ENCODE data around the gene OSGIN1.
A peak's percentile ranks its signal among the peaks of the same experiment; 100 is the strongest.

OSGIN1 gene

GRCh38 chr16:83925957-83926725 lies 26.9 kb upstream of the OSGIN1 start:
- no peak for DNase-seq (ENCODE audit: low spot score)

- peak; percentile 88 for DNase-seq (ENCODE audit: low spot score)
Observed at GRCh38 chr16:83926726-83927397, 26.2 kb upstream of the OSGIN1 start.

- no peak for DNase-seq (ENCODE audit: low spot score)
Observed at GRCh38 chr16:83928341-83929055, 24.5 kb upstream of the OSGIN1 start.

DNA sequence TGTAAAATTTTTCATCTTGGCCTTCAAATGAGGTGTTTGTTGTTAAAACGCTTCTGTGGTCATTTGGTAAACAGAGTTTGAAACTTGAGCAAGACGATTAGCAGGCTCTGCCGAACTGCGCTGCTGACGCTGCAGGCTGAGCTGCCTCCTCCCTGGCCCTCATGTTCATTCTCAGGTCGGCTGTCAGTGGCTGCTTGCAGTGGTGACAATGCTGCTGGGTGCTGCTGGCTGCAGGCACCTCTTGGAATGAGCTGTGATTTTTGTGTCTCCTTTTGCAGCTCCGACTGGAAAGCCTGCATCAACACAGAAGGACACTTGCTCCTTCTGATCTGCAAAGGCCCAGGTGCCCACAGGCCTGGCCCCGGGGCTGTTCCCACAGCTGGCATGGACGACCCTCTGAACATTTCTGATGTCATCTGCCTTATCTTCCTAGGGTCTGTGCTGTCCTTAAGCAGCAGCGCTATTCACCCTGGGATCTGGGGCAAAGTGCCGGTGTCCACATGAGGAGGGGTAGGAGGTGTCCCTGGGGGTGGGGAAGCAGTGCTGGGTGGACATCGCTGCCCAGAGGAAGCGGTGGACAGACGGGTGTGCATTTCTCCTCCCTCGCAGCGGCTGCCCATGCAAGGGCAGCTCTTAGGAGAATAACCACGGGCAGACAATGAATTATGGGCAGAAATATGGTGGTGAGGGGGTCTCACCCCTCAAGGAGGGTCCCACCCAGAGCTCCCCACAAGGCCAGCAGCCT lies 23.1 kb upstream of the OSGIN1 start:
- no peak for DNase-seq (ENCODE audit: low spot score)

DNA sequence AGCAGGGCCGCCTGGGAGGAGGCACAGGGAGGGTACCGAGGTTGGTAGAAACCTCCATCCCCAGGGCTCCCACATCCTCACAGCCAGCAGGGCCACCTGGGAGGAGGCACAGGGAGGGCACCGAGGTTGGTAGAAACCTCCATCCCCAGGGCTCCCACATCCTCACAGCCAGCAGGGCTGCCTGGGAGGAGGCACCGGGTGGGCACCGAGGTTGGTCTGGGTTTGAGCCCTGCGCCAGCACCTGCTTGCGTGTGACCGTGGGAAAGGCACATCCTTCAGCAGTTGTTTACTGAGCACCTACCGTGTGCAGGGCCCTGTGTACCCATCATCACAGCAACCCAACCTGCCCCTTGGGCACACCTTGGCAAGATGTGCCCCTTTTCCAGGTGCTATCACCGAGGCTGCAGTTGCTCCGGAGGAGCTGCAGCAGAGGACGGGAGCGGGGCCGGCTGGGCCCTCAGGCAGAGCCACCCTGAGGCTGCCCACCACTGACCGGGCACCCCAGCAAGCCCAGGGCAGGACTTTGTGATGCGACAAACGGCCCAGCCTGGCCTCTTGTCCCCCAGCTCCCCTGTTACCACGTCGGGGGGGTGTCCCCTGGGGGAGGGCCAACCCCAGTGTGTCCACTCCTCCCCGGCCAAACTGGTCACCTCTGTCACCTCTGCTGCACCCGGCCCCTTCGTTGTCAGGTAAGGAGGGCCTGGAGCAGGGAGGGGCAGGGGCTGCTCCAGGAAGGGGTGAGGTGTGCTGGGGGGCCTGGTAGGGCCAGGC lies 22.1 kb upstream of the OSGIN1 start:
- DNase-seq (ENCODE audit: low spot score) = no peak

- no peak for DNase-seq (ENCODE audit: low spot score)
Observed at GRCh38 chr16:83931556-83931955, 21.5 kb upstream of the OSGIN1 start.

DNA sequence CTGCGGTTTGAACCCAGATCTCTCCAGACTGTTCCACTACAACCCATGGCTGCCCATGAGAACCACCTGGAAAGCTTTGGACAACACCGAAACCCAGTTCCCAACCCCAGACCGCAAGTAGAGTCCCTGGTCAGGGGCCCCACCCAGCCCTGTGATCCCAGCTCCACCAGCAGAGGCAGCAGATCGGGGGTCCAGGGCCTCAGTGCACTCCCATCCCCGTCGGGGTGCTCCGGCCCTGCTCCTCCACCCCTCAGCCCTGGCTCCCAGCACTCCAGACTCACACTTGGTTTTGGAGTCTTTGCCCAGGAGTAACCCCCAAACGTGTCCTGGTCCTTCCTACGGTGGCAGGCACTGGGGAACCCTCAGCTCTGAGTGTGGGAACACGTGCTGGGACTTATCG lies 20.7 kb upstream of the OSGIN1 start:
- no peak for DNase-seq (ENCODE audit: low spot score)

DNA sequence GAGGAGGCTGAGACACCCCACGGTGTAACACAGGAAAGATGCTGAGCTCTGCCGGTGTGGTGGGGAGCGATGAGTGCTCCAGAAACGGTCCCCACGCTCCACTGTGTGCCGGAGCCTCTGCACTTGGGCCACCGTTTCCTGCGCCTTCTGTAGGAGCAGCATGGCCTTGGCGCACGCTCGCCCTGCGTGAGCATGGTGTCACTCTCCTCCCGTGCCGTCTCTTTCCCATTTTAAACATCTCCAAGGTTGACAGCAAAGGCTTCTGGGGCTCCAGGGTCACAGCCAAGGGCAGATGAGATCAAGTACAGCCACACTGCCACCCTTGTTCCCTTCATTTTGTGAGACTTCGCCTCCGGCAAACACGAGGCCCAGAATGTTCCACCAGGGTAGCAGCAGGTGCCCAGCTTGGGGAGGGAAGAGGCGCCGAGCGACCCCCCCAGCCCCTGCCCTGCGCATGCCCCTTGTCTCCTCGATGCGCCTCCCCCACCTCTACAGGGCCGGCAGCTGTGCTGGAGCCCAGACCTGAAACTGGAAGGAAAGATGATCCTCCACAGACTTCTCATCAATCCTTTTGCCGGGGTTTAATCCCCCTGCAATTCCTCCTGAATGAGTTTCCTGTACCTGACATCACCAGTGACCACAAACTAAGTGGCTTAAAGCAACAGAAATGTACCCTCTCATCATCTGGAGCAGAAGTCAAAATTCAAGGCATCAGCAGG lies 19.9 kb upstream of the OSGIN1 start:
- DNase-seq (ENCODE audit: low spot score) = no peak

DNA sequence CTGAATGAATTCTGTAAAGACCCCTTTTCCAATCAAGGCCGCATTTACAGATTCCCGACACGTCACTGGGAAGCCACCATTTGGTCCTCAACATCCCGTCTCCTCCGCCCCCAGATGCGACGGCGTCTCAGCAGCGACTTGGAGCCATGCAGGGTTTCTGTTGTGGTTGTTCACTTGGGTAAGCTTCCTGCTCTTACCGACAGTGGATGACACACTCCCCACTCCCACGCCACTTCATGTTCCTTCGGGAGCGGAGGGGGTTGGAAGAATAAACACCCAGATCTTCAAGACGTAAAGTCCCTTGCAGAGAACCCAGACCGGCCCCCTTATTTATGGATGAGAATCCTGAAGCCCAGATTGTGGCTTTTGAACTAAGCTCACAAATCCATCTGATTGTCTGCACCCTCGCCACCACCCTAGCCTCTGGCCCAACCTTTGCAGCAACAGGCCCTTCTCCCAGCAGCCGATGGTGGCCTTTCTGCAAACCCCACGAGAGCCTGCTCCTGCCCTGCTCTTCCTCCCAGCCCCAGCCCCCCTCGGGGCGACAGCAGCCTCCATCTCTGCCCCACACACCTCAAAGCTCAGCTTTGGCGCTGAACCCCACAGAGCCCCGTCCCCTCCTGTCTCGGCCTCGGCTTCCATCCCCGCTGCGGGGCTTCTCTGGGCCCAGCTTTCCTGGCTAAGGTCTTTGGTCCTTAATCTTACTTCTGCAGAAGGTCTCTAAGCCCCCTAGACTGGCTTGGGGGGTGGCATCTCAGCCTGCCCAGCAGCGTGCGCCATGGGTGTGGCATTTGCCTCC lies 19.0 kb upstream of the OSGIN1 start:
- DNase-seq (ENCODE audit: low spot score) = no peak

DNA sequence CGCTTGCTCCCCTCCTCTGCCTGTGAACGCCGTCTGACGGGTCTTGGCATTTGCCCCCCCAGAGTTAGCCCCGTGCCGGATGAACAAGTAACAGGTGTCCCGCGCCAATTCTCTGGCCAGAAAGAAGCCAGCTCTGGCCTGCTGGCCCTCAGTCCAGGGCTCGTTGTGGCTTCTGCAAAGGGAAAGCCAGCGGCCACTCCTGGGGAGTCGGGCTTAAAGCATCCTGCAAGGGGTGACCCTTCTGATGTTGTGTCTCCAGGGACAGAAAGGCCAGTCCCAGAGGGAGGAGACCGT lies 18.4 kb upstream of the OSGIN1 start:
- DNase-seq (ENCODE audit: low spot score) = no peak

DNA sequence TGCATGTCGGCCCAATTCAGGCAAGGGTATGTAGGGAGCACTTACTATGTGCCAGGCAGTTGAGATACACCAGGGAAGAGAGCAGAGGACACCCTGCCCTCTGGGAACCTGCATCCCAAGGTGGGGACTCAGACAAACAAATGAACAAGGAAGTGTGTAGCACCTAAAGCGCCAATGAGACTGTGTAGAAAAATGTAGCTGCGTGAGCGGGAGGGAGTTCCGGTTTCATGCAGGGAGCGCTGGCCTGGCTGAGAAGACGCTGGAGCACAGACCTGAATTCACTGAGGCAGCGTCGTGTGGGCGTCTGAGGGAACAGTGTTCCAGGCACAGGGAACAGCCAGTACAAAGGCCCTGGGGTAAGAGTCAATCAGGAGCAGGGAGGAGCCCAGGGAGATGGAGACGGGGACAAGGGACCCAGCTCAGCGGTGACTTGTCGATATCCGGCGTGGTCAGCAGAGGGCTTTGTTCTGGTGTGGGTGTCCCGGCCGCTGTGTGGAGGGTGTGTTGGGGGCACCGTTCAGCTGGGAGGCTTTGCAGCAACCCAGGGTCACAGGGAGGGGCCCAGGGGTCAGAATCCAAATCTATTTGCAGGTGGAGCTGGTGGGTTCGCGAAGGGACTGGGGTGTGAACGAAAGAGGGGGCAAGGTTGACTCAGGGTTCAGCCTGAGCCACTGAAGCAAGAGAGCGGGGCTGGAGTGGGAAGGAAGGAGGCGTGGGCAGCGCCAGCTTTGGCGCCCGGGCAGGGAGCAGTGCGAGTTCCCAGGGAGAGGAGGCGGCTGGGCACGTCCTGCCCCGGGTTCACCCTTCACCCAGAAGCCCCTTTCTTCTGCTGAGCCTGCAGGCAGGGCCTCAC lies 17.8 kb upstream of the OSGIN1 start:
- no peak for DNase-seq (ENCODE audit: low spot score)

GRCh38 chr16:83935858-83936255 lies 17.2 kb upstream of the OSGIN1 start:
- DNase-seq (ENCODE audit: low spot score) = no peak

GRCh38 chr16:83936581-83937165 lies 16.4 kb upstream of the OSGIN1 start:
- DNase-seq (ENCODE audit: low spot score) = no peak

DNA sequence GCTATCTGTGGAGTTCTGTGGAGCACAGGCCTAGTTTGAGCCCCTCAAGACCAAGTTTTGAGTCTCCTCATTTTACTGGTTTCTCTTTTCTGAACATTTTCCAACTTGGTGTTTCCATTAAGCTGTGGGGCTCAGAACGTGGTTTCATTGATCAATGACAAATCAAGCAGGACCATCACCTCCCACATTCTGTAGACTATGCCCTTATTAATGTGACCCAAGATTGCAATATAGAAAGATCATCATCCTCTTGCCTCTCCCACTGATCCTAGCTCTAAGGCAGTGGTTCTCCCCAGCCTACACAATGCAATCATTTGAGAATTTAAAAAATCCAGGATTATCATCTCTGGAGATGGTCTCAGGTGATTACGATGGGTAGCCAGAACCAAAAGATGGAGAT lies 15.8 kb upstream of the OSGIN1 start:
- no peak for DNase-seq (ENCODE audit: low spot score)

- no peak for DNase-seq (ENCODE audit: low spot score)
Observed at GRCh38 chr16:83937922-83938885, 14.8 kb upstream of the OSGIN1 start.

DNA sequence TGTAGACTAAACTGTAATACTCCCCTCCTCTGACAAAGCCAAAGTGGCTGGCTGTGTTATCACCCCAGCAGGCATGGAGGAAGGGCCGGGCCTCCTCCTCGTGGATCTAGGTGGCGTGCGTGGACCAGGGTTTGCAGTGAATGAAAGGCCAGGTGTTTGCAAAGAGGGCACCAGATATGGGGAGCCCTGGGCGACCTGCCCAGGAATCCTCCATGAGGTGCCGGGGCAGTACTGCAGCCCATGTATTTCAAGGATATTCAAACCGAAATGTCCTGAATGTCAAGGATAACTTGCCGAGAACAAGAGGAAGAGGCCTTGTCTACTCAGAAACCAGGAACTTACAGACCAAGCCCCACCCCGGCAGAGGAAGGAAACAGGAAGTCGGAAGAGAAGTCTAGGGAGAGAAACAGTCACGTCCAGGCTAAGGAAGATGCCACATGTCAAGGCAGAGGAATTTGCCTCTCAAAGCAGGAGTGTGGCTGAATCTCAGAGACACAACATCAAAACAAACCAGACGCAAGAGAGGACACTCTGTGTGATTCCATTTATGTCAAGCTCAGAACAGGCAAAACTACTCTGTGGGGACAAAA lies 13.7 kb upstream of the OSGIN1 start:
- no peak for DNase-seq (ENCODE audit: low spot score)

- DNase-seq (ENCODE audit: low spot score) = no peak
Observed at GRCh38 chr16:83940119-83940518, 12.9 kb upstream of the OSGIN1 start.

All from ecto neural progenitor cell (in vitro differentiated cells).